Erythroblast (primary cell): ENCODE measurements around the gene GALNT7.

Source experiments
- GATA1 ChIP-seq: IDR thresholded peaks from 2 replicates; pipeline ENCODE4 v1.6.1; 2011; ENCODE audit warnings: low read depth, mild to moderate bottlenecking, control low read depth, low read length, moderate library complexity
- POLR2A ChIP-seq: IDR thresholded peaks from 2 replicates; pipeline ENCODE4 v1.6.1; 2011; ENCODE audit warnings: mild to moderate bottlenecking, low read length

DNA sequence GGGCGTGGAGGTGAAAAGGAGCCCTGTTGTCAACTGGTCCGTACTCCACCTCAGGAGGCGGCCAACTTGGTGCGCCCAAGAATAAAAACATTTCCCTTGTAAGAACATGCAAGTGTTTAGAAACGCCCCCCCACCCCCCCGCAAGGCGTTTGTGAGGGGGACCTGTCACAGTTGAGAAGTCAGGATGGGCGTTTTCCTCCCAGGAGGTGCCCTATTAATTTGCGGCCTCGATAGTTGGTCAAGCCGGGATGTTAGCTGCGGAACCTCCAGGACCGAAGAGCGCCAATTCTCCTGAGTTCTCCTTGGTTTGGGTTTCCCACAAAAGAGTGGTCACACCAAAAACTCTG, 201.5 kb downstream of the GALNT7 start:
- TF ChIP-seq POLR2A (no peak), GATA1 (no peak)
